Measurements from ENCODE around the gene ARHGAP15.

ARHGAP15 gene

DNA sequence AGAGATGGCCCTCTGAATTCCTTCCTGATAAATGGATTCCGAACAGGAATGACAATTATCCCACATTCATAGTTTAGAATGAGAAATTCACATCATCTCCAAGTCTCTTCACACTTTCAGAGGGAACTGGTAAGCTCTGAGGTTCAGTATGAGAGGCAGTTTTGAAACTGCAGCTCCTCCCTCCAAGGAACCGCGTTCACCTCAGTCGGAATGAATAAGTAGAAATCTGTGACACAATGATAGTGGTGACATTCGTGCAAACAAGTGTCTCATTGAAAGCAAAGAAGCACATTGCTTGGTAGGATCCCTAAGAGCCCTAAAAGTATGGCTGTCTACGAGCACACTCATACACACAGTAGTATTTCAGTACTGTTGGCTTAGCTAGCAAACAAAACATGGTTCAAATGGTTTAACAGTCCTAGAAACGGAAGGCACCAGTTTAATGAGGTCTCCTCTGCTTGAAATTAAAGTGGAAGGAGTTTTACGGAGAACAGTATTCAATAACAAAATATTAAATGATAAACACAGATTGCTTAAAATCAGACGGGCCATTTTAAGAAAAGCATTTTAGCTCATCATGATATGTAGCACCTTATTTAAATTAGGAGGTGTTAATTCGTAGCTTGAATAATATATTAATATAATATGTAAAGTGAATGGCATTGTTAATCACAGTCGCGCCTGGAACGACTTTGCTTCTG, 225.0 kb downstream of the ARHGAP15 start:
- DNase-seq = no peak

DNA sequence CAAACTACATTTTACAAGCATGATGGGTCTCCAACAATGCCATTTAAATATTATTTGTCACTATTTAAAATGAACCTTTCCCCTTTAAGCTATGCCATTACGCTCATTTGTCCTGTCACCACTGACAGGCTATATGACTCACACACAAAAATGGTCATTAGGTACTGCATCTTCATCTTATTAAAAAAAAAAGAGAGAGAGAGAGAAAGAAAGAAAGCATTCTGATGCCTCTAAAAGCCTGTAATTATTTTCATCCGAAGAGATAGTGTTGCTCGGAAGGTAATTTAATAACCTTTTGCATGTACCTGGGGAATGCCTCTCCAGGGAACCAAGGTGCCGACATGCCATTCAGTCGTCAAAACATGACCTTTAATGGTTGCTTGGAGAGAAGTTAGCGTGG, 226.7 kb downstream of the ARHGAP15 start:
- no peak for DNase-seq

DNA sequence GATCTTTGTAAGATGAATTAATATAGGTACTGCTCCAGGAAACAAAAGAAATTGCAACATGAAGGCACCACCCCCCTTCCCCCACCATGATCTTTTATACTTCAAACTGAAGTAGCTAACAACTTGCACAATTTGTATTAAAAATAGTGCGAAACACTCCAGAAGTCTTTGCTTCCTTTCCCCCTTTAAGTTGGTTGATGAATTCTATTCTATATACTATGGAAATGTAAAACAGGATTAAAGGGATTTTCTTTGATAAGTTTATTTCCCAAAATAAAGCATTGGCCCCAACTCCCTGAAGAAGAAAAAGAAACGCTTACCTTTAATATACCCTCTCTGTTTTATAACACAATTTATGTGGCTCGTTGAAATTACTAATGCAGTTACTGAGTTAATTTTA, 227.1 kb downstream of the ARHGAP15 start:
- DNase-seq = no peak

DNA sequence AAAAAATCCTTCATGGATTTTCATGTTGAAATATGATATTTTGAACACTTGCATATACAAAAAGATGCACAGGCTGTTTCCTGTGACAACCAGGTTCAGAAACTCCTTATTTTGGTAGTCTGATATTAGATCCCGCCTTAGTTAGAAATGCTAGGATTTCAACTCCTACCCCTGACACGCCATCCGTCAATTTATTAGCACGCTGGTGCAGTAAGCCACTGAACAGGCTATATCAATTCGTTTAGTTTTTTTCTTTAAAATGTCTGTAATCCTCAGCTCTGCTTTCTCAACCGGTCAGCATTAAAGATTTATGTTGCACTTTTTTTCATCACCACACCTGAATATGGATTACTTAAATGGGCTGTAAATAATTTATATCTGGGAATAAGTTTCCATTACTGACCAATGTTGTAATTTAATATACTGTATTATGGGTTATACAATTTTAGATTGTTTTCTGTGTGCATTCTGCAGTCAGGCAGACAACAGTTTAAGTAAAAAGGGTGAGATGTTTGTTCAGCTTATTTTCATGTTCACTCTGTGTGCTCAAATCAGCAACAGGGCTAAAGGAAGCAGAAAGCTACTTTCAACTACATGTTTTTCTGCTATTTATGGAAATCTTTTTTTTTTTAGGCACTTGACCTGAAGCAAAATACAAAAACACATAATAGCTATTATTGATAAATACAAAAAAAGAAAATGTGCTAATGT, 227.7 kb downstream of the ARHGAP15 start:
- DNase-seq = no peak

DNA sequence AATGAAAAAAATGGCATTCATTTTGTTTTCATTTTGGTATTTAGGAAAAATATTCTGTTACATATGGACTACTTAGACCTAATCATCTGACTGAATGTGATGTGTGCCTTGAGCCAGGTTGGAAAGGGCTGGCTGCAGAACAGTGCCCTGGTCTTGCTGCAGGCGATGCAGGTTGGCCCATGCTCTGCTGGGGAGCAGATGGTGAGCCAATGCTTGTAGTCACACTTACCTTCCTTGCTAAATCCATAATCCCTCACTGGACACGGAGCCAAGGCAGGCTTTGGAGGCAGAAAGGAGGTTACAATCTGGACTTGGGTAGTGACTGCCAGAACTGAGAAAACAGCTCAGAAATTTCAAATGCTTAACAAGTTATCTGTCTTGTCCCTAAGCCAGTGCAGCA, 228.7 kb downstream of the ARHGAP15 start:
- DNase-seq = no peak

DNA sequence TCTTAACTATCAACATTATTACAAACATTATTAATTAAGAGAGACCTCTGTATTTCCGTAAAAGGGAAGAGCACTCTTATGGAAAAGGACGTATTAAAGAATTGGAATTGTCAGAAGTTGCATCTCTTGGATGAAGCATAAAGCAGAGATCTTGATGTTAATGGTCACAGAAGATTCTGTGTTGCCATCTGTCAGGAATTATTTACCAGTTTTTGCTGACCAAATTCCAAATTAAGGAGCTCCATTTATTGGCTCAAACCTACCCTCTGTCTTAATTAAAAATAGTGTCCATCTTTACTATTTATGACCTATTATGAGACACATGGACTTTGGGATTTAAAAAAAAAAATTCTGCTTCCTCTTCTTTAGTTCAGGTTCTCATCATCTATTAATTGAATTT, 232.1 kb downstream of the ARHGAP15 start:
- DNase-seq = no peak

DNA sequence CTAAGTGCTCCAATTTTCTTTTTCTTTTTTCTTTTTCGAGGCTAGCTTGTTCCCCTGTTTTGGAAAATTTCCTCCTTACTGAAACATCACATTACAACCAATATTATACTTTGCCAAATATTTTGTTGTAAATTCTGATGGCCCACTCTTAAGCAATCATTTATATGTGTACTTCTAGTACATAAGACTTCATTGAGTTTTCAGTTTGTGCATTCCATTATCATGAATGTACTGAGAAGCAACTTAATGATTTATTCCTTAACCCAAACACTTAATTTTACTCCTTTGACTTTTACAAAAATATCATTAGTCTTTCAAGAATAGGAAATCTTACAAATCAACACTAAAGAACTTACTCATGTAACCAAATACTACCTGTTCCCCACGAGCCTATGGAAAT, 242.4 kb downstream of the ARHGAP15 start:
- no peak for DNase-seq

DNA sequence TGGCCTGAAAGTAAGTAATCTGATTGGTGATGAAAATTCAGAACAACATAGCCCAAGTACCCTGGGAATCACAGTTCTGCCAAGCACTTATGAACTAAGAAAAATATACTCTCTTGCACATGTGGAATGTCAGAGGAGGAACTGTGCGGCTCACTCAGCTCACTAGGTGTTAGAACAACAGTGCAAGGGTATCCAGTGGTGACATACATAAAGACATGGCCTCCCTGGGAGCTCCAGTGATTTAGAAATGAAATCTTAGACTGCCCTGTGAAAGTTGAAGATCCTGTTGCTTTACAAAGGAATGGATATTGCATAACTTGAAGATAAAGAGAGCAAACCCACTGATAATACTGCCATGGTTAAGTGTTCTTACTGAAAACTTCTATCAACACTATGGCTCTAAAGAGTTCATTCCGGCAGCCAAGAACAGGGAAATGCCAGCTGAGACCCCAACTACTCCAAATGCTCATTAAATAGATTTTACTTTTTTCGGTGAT, 246.2 kb downstream of the ARHGAP15 start:
- DNase-seq = no peak

DNA sequence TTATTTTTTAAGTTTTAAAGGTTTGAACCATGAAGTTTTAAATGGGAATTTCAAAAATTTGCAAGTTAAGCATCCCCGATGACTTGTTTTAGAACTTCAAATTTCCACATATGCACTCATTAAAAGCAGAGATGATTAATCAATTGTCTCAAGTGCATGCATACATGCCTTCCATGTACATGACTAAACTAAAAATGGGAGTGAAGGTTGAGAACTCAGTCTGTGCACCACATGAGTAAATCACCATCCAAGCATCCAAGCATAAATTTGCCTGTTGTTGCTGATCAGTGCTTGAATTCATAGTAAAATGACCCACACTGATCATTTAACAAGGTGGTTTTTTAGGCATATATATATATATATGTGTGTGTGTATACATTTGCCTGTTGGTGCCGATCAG, 249.8 kb downstream of the ARHGAP15 start:
- DNase-seq = no peak

DNA sequence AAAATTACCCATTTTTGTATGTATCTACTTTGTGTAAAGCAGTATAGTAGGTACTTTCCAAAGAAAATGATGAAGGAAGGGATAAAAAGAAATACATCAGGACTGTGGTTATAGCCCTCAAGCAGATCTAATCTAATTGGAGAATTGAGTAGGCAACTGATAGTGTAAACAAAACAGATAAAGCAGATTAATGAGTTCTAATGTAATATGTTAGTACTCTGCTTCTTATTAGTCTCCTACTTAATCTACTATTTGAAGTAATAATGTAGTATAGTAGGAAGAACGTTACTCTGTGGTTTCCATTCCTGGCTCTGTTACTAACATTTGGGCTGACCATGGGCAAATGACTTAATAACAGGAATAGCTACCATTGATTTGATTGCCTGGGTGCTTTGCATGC, 250.7 kb downstream of the ARHGAP15 start:
- DNase-seq = no peak

DNA sequence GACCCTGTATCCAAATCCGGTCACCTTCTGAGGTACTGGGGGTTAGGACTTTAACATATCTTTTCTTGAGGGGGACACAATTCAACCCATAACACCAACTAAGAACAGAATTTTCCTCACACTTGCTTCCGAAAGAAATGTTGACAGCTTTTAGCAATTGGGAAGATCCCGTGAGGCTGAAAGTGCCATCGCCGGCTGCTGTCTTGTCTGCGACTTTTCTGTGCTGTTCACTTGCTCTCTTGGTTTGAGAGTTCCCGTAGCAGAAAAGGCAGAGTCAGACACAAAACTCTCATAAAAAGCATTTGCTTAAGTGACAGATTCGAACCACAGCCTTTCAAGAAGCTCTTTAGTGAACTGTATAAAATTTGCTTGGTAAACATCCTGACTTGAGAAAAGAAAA, 253.4 kb downstream of the ARHGAP15 start:
- DNase-seq = no peak

DNA sequence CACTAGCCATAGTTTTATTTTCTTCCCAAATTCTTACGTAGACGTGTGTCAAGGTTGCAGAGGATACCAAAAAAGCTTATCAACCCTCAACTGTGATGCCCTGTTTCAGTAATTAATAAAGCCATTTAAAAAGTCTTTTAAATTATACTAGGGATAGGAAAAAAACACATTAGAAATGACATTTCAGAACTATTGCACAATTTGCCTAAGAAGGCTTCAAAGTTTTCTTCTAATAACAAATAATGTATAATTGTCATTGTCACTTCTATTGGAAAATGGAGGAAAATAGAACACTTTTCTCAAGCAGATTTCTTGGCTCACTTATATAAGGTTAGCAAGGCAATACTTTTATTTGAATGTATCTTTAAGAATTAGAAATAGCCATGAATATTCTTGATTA, 253.8 kb downstream of the ARHGAP15 start:
- DNase-seq = no peak

DNA sequence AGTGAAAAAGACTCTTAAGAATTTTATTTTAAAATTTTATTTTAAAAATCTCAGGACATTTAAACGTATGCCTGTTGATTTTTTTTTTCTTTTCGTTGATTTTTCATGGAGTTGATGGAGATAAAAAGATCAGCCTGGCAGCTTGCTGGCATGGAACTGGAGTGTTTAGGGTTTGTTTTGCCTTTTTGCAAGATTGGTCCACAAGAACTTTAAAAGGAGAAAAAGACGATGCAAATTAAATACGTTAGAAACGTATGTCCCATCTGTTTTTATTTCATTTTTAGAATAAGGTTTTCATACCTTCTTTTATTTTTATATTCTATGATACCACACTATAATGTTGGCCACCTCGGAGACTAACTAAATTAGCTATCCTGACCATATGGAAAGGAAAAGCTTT, 254.9 kb downstream of the ARHGAP15 start:
- no peak for DNase-seq

DNA sequence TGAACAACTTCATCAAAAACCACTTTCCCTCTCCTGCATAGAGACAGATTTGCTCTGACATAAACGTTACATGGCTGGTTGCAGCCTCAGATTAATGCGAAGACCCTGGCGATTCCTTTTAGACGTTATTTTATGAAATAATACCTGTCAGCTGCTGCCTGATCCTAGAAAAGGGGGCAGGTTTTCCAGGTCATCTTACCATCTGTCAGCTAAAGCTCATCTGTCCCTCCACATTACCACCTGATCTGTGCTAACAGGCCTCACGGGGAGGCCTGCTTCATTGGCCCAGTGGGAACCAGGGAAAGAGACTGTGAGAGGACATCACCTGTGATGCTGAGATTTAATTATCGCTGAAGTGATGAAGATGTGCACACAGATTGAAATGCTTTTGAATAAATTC, 261.0 kb downstream of the ARHGAP15 start:
- no peak for DNase-seq

DNA sequence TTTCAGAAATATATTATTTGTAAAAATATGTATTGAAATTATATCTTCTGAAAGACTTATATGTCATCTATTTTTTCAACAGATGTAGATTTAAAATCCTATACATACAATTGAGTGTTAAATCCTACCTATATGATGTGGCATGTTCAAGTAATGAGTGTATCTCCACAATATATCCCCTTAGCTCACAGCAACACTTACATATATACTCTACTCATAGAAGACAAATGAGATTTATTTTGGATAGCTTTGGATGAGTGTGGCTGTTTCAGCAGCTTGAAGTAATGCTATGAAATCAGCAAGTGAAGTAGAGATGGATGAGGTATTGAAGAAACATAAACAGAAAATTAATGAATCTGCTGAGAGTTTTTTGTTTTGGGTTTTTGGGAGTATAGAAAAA, 263.1 kb downstream of the ARHGAP15 start:
- DNase-seq = no peak

DNA sequence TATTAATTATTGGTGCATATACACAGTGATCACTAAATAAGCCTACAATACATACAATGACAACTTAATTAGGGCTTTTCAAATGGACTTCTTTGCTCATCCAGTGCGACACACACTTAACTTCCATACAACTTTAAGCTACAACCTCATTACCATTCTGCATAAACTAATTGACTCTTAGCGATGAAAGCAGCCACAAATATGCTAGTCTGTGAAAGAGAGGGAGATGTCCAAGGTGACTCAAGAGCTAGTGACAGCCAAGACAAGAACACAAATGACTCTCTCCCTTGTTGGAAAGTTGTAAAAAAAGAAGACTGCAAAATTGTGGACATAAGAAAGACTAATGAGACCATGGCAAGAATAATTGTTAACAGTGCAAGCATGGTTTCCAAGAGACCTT, 264.8 kb downstream of the ARHGAP15 start:
- no peak for DNase-seq

DNA sequence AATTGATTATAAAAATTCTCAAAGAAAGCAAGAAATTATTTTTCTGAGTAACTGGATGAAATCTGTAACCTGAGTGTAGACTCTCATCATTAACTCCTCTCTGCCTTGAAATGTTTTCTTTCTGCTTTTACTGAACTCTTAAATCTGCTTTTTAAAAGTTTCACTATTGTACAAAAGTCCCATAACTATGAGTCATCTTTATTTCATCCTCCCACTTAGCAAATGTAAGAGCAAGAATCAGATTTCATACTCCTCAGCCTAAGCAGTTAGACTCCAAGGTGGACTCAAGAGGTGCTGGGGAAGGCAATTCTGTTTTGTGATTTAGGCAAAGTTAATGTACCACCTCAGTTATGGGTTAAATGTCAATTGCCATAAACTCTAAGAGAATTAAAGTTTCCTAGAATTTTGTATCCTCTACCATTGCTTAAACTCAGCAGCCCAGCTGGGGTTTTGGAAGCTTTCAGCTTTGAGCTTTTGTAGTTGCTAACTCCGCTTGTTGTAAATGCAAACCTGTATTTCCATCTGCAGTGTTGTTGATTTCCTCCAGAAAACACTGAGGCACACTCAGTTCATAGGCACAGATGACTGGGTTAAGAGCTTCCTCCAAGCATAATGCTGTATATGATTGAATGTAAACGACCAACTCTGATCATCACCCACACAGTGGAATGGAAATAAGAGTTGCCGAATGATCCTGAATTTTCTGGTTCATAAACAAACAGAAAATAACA, 268.8 kb downstream of the ARHGAP15 start:
- DNase-seq = no peak

DNA sequence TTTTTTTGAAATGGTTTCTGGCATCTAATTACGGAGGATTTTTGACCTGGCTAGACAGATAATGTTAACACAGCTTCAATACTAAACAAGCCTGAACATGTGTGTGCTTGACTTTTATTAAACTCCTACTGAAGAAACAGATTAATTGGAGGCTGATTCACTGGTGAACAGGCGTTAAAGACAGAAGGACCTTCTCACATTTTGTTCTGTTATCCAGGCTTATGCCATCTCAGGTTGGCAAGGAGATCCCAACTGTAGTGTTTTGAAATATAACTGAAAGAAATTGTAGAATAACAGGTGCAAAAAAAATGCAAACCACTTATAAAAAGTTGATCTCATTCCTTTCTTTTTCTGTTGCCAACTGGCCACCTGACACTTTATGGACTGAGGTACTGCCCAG, 269.6 kb downstream of the ARHGAP15 start:
- no peak for DNase-seq

DNA sequence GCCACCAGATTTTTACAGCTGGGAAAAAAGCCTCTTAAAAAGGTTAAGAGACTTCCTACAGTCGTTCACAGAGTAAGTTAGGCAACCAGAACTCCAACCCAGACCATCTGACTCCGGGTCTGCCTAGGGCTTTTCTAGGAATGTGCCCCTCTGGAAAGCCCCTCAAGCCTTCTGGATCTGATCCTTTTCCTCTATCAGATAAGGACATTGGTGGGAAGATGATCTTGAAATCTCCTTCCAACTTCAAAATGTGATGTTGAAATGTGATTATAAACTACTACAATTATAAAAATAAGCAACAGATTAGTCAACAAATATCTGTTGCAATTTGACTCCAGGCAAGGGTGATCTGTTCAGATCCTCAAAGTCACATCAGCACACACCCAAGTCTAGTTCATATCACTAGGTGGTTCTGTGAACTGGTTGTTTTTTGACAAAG, 270.4 kb downstream of the ARHGAP15 start:
- DNase-seq = no peak

DNA sequence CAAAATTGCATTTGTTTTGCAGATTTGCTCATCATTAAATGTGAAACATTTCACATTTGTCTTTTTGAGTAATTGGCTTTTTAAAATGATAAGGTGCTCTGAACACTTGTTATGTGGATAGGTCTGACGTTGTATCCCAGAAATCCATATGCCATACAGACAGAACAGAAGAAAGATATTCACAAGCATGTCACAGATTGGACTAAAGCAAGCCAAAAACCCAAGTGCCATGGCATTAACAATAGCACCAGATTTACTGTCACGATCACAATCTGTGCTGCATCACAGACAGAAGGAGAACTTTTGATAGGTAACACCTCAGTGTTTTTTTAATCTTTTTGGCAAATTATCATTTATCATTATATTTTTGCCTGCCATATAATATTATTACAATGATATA, 272.6 kb downstream of the ARHGAP15 start:
- DNase-seq = no peak

DNA sequence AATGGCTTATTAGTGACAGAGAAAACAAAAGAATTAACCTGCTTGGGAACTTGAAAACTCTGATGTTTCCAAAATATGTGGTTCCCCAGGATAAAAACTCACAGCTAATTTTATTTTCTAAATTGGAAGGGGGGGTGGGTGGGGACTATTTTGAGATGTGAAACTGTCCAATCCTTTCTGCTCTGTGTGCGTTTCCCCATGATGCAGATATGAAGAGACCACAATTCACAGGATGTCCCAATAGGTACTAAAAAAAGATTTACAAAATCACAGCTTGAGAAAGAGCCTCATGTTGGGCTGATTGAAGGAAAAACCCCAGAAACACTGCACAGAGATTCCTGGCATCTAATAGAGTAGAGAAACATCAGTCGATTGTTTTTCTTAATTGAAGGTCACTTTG, 273.2 kb downstream of the ARHGAP15 start:
- DNase-seq = no peak

DNA sequence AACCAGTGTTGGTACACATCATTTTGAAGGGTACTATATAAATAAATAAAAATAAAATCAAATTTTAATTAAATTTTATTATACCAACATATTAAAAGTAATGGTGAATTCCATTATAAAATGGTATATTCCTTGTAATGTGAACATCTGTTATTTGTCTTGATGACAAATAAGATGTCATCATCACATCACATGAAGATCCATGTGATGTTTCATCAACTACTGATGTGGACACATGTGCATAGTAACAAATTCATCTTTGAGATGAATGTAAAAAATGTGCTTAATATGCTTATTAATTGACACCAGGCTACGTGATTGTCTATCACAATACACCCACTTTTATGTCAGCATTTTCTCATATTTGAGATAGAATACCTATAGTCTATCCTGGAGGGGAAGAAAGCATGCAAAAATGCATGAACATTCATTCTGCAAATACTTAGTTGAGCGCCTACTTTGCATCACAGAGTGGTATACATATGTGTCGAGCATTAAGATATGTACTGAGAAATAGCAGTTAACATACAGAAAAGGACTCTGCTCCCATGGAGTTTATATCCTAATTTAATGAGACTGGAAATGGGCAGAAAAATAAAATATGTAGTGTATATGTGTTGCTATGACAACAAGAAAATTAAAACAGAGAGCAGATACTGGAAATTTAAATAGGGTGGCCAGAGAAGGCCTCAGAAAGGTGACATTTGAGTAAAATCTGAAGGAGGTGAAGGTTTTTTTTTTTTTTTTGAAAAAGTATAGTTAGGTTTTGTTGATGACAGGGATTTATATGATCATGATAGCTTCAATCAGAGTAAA, 281.1 kb downstream of the ARHGAP15 start:
- DNase-seq = no peak

DNA sequence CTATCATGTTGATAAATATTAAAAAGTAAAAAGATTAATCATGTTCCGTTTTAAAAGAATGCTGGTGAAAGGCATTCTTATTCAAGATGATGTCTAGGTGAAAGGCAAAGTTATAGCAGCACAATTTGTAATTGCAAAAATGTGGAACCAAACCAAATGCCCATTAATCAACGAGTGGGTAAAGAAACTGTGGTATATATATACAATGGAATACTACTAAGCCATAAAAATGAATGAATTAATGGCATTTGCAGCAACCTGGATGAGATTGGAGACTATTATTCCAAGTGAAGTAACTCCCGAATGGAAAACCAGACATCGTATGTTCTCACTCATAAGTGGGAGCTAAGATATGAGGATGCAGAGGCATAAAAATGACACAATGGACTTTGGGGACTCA, 286.4 kb downstream of the ARHGAP15 start:
- no peak for DNase-seq

All from activated T-cell treated with anti-CD3 and anti-CD28 coated beads, Interleukin-2, amount 50 U/mL, for 1 hour (primary cell).